Neural cell (in vitro differentiated cells): ENCODE data around the gene RGL1.

Source experiments
- EP300 ChIP-seq: fragments of 450-650 bp; conservative IDR thresholded peaks from 2 replicates; pipeline ENCODE4 v1.6.1; 2014; ENCODE audit warnings: antibody characterized with exemption, mild to moderate bottlenecking, moderate library complexity; ENCODE audit not compliant: poor library complexity, severe bottlenecking
- EZH2 ChIP-seq: fragments of 200-600, 300-800 bp; shearing (Covaris generic), sonication (generic); IDR thresholded peaks from 2 replicates; pipeline ENCODE4 v1.6.1; 2014; ENCODE audit warnings: antibody characterized with exemption, low read length, borderline replicate concordance, mild to moderate bottlenecking; ENCODE audit not compliant: insufficient read depth, poor library complexity, severe bottlenecking
- POLR2AphosphoS5 ChIP-seq: IDR thresholded peaks from 2 replicates; pipeline ENCODE4 v1.6.1; 2012
- TAF1 ChIP-seq: IDR thresholded peaks from 2 replicates; pipeline ENCODE4 v1.6.1; 2012; ENCODE audit warnings: low read depth
- TF ChIP-seq, protein P1 (sequence below): fragments of 450-650 bp; IDR thresholded peaks from 2 replicates; pipeline ENCODE4 v1.5.1; 2014; ENCODE audit warnings: antibody characterized with exemption, mild to moderate bottlenecking, moderate library complexity; ENCODE audit not compliant: poor library complexity, severe bottlenecking
- TF ChIP-seq, protein P2 (sequence below): IDR thresholded peaks from 2 replicates; pipeline ENCODE4 v1.6.1; 2012; ENCODE audit warnings: borderline replicate concordance

DNA sequence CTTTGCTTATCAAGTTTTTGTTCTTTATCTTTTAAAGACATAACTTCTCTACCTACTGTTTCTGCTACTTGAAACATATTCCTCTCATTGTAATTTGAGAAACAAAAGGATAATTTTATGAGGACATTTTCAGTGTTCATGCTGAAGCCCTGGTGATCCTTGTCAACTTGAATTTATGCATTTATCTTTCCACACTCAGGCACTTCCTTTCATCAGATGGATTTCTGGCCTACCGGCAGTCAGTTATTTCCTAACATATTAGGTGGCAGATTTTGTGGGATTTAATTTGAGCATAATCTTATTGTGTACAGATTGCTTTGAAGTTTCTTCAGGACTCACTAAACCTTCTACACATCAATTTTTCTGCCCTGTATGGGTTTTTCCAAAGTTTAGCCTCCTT, 75.0 kb downstream of the RGL1 start:
- TF ChIP-seq, protein P1, sequence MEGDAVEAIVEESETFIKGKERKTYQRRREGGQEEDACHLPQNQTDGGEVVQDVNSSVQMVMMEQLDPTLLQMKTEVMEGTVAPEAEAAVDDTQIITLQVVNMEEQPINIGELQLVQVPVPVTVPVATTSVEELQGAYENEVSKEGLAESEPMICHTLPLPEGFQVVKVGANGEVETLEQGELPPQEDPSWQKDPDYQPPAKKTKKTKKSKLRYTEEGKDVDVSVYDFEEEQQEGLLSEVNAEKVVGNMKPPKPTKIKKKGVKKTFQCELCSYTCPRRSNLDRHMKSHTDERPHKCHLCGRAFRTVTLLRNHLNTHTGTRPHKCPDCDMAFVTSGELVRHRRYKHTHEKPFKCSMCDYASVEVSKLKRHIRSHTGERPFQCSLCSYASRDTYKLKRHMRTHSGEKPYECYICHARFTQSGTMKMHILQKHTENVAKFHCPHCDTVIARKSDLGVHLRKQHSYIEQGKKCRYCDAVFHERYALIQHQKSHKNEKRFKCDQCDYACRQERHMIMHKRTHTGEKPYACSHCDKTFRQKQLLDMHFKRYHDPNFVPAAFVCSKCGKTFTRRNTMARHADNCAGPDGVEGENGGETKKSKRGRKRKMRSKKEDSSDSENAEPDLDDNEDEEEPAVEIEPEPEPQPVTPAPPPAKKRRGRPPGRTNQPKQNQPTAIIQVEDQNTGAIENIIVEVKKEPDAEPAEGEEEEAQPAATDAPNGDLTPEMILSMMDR = no peak
- TF ChIP-seq, protein P2, sequence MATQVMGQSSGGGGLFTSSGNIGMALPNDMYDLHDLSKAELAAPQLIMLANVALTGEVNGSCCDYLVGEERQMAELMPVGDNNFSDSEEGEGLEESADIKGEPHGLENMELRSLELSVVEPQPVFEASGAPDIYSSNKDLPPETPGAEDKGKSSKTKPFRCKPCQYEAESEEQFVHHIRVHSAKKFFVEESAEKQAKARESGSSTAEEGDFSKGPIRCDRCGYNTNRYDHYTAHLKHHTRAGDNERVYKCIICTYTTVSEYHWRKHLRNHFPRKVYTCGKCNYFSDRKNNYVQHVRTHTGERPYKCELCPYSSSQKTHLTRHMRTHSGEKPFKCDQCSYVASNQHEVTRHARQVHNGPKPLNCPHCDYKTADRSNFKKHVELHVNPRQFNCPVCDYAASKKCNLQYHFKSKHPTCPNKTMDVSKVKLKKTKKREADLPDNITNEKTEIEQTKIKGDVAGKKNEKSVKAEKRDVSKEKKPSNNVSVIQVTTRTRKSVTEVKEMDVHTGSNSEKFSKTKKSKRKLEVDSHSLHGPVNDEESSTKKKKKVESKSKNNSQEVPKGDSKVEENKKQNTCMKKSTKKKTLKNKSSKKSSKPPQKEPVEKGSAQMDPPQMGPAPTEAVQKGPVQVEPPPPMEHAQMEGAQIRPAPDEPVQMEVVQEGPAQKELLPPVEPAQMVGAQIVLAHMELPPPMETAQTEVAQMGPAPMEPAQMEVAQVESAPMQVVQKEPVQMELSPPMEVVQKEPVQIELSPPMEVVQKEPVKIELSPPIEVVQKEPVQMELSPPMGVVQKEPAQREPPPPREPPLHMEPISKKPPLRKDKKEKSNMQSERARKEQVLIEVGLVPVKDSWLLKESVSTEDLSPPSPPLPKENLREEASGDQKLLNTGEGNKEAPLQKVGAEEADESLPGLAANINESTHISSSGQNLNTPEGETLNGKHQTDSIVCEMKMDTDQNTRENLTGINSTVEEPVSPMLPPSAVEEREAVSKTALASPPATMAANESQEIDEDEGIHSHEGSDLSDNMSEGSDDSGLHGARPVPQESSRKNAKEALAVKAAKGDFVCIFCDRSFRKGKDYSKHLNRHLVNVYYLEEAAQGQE = no peak
- TF ChIP-seq TAF1 (no peak), EP300 (no peak), EZH2 (no peak), POLR2AphosphoS5 (no peak)
